H1 (cell line): Measurements from ENCODE around the gene FIS1. TPM values are rescaled to one million over a fixed set of nuclear protein-coding genes. Genes with fewer than 3 reads are reported as not detected.
"Not testable (repeated sequence)": the region's sequence is repeated elsewhere in the genome, so short reads cannot be mapped to it uniquely, and the experiment has no call there.

Experiments
- CTCF ChIA-PET: fragments of 300-600 bp; sonication (Branson Sonifier 250); formaldehyde crosslinking; loops from one replicate; lab custom pipeline; 2021; ENCODE audit not compliant: partially characterized antibody; lab: Charles Lee
- POLR2A ChIA-PET: fragments of 300-600 bp; sonication (Branson Sonifier 250); formaldehyde crosslinking; loops from one replicate; lab custom pipeline; 2021; ENCODE audit warnings: inconsistent platforms; ENCODE audit not compliant: partially characterized antibody; lab: Charles Lee
- DNase-seq, 2 experiments: peaks; one replicate each; pipeline versions ENCODE4 v3.0.0 to v3.0.0-alpha.2; 2010 to 2022; ENCODE audit warnings: low spot score in 2 of 2, low read depth in 1 of 2, mixed read lengths in 1 of 2
- FAIRE-seq: peaks from 2 replicates; lab custom pipeline; 2011; peaks lifted over from hg19 to GRCh38; lab: Jason Lieb, UNC
- H2AFZ ChIP-seq: 2 replicates; pipeline ENCODE4 v1.8.1; 2012; ENCODE audit warnings: low read length, inconsistent platforms
- H2AK5ac ChIP-seq: 2 replicates; pipeline ENCODE4 v1.6.1; 2013; ENCODE audit warnings: low read depth, low read length
- H2BK120ac ChIP-seq: replicated peaks from 2 replicates; pipeline ENCODE3; 2013; ENCODE audit warnings: low read depth, low read length, inconsistent platforms
- H2BK12ac ChIP-seq: 2 replicates; pipeline ENCODE4 v1.6.1; 2013; ENCODE audit warnings: low read depth, low read length
- H2BK15ac ChIP-seq: 2 replicates; pipeline ENCODE4 v1.6.1; 2013; ENCODE audit warnings: low read length
- H2BK20ac ChIP-seq: 2 replicates; pipeline ENCODE4 v1.6.1; 2013; ENCODE audit warnings: low read length
- H2BK5ac ChIP-seq: 2 replicates; pipeline ENCODE4 v1.6.1; 2013; ENCODE audit warnings: low read depth, low read length
- H3K14ac ChIP-seq: 2 replicates; pipeline ENCODE4 v1.6.1; 2013; ENCODE audit warnings: inconsistent platforms; ENCODE audit not compliant: insufficient read length
- H3K18ac ChIP-seq: 2 replicates; pipeline ENCODE4 v1.6.1; 2013; ENCODE audit warnings: low read length; ENCODE audit errors: extremely low read depth
- H3K23ac ChIP-seq: 2 replicates; pipeline ENCODE4 v1.6.1; 2013; ENCODE audit warnings: inconsistent platforms; ENCODE audit not compliant: insufficient read length
- H3K23me2 ChIP-seq: 2 replicates; pipeline ENCODE4 v1.6.1; 2013; ENCODE audit warnings: low read depth, low read length
- H3K27ac ChIP-seq: 2 replicates; pipeline ENCODE4 v1.6.1; 2011; ENCODE audit warnings: low read depth, low read length, inconsistent platforms
- H3K27me3 ChIP-seq, 4 experiments: replicated peaks in 1 of 4; 1 replicate in 1 of 4; 2 replicates in 3 of 4; pipeline versions ENCODE4 v1.6.1 to v1.8.1; 2011 to 2013; ENCODE audit warnings: low read length in 3 of 4, mild to moderate bottlenecking in 3 of 4, inconsistent platforms in 2 of 4, mixed read lengths in 2 of 4, moderate library complexity in 1 of 4; ENCODE audit not compliant: control insufficient read depth in 3 of 4, insufficient read depth in 3 of 4; ENCODE audit errors: extremely low read depth in 1 of 4
- H3K36me3 ChIP-seq, 4 experiments: 2 replicates each; pipeline versions ENCODE4 v1.6.1 to v1.8.1; 2011 to 2013; ENCODE audit warnings: mild to moderate bottlenecking in 4 of 4, low read length in 3 of 4, moderate library complexity in 2 of 4, control low read depth in 1 of 4, inconsistent platforms in 1 of 4; ENCODE audit not compliant: insufficient read depth in 4 of 4, control insufficient read depth in 2 of 4
- H3K4ac ChIP-seq: replicated peaks from 2 replicates; pipeline ENCODE3; 2013; ENCODE audit warnings: low read length, low read depth, mixed read lengths, inconsistent platforms; ENCODE audit not compliant: insufficient read length
- H3K4me1 ChIP-seq, 4 experiments: replicated peaks in 1 of 4; 1 replicate in 1 of 4; 2 replicates in 3 of 4; pipeline versions ENCODE4 v1.6.1 to v1.8.1; 2011 to 2013; ENCODE audit warnings: low read length in 3 of 4, inconsistent platforms in 2 of 4, mixed read lengths in 1 of 4; ENCODE audit not compliant: insufficient read depth in 4 of 4, control insufficient read depth in 3 of 4
- H3K4me2 ChIP-seq, 2 experiments: 2 replicates each; pipeline versions ENCODE4 v1.6.1 to v1.8.1; 2011 to 2013; ENCODE audit warnings: low read depth in 2 of 2, low read length in 2 of 2, control low read depth in 1 of 2, inconsistent platforms in 1 of 2, mild to moderate bottlenecking in 1 of 2; ENCODE audit not compliant: insufficient read depth in 1 of 2
- H3K4me3 ChIP-seq, 4 experiments: fragments of 200-600, 300-600 bp in 1 of 4; sonication (generic), shearing (Covaris generic), sonication (Bioruptor Twin) in 1 of 4; 2 replicates each; pipeline versions ENCODE4 v1.5.1 to v1.8.1; 2011 to 2016; ENCODE audit warnings: low read length in 4 of 4, low read depth in 3 of 4, control low read depth in 2 of 4, inconsistent platforms in 2 of 4, mild to moderate bottlenecking in 2 of 4, mixed read lengths in 1 of 4, moderate library complexity in 1 of 4; ENCODE audit not compliant: insufficient read depth in 2 of 4; ENCODE audit errors: extremely low read depth in 1 of 4
- H3K56ac ChIP-seq: replicated peaks from 2 replicates; pipeline ENCODE3; 2013; ENCODE audit warnings: low read depth, mild to moderate bottlenecking, mixed read lengths, low read length, inconsistent platforms; ENCODE audit not compliant: insufficient read length
- H3K79me1 ChIP-seq: 2 replicates; pipeline ENCODE4 v1.6.1; 2013; ENCODE audit warnings: low read depth, low read length, control low read depth
- H3K79me2 ChIP-seq, 2 experiments: 2 replicates each; pipeline versions ENCODE4 v1.6.1 to v1.8.1; 2012 to 2013; ENCODE audit warnings: low read length in 2 of 2, mild to moderate bottlenecking in 2 of 2, inconsistent platforms in 1 of 2; ENCODE audit not compliant: insufficient read depth in 2 of 2, control insufficient read depth in 1 of 2
- H3K9ac ChIP-seq, 4 experiments: replicated peaks in 1 of 4; 1 replicate in 1 of 4; 2 replicates in 3 of 4; pipeline versions ENCODE4 v1.6.1 to v1.8.1; 2011 to 2013; ENCODE audit warnings: low read depth in 3 of 4, low read length in 3 of 4, control low read depth in 2 of 4, mild to moderate bottlenecking in 2 of 4, moderate library complexity in 2 of 4, inconsistent platforms in 1 of 4; ENCODE audit errors: extremely low read depth in 1 of 4
- H3K9me3 ChIP-seq, 2 experiments: 2 replicates each; pipeline versions ENCODE4 v1.6.1 to v1.8.1; 2012 to 2013; ENCODE audit warnings: mild to moderate bottlenecking in 2 of 2, moderate library complexity in 2 of 2, control low read depth in 1 of 2, inconsistent platforms in 1 of 2, low read depth in 1 of 2, low read length in 1 of 2, mixed read lengths in 1 of 2; ENCODE audit not compliant: insufficient read depth in 2 of 2
- H4K20me1 ChIP-seq, 2 experiments: replicated peaks in 1 of 2; 2 replicates each; pipeline versions ENCODE3 to v1.8.1; 2011 to 2013; ENCODE audit warnings: inconsistent platforms in 2 of 2, low read length in 2 of 2, mild to moderate bottlenecking in 1 of 2; ENCODE audit not compliant: insufficient read depth in 2 of 2, control insufficient read depth in 1 of 2
- H4K5ac ChIP-seq: 2 replicates; pipeline ENCODE4 v1.6.1; 2013; ENCODE audit warnings: low read length, low read depth, mixed read lengths, inconsistent platforms; ENCODE audit not compliant: insufficient read length
- H4K8ac ChIP-seq: 2 replicates; pipeline ENCODE4 v1.8.0; 2013; ENCODE audit warnings: mild to moderate bottlenecking, moderate library complexity, low read length, inconsistent platforms; ENCODE audit not compliant: insufficient read depth; ENCODE audit errors: extremely low read depth
- H4K91ac ChIP-seq: replicated peaks from 2 replicates; pipeline ENCODE3; 2013; ENCODE audit warnings: low read length, mixed read lengths, inconsistent platforms; ENCODE audit not compliant: insufficient read length
- WGBS, 2 experiments: shearing (Covaris generic) in 1 of 2; methylation state at CpG; one replicate each; pipeline versions ENCODE4 v1.1.6 to v1.1.7; 2013 to 2015; ENCODE audit warnings: low lambda C conversion rate in 2 of 2, mixed read lengths in 2 of 2, inconsistent platforms in 1 of 2, low coverage in 1 of 2, missing lambda C conversion rate in 1 of 2; ENCODE audit not compliant: insufficient replicate concordance in 2 of 2, insufficient coverage in 1 of 2, insufficient read length in 1 of 2; ENCODE audit errors: extremely low coverage in 1 of 2, missing lambda C conversion rate in 1 of 2; 5-methylcytosine and 5-hydroxymethylcytosine counted together
- polyA plus RNA-seq, 7 experiments: library from polyadenylated mRNA; depleted of rRNA in 3 of 7; stranded (reverse) in 5 of 7; unstranded in 2 of 7; fragments of >200 nt in 5 of 7; fragments of 200-250 nt in 2 of 7; gene quantifications; 1 replicate in 5 of 7; 2 replicates in 1 of 7; 4 replicates in 1 of 7; pipeline versions ENCODE4 v1.2.1 to v1.2.3, GENCODE V29; 2011 to 2013; ENCODE audit warnings: missing spikeins in 2 of 7, mixed read lengths in 2 of 7
- total RNA-seq: library from RNA; stranded (reverse); fragmentation: NEBNext Ultra II Directional; extraction: Animal tissue kit (Norgen Biotek cat#: 25700); gene quantifications from 2 replicates; pipeline ENCODE4 v1.2.1, GENCODE V29; 2021

Gene FIS1
- total and polyA plus RNA-seq, 2 of the 8 experiments (the other 6 are each of a cell fraction or from before 2014, with no cell fraction given), result 128 to 195 TPM

- not testable (repeated sequence) for H2BK20ac ChIP-seq, H3K79me2 ChIP-seq, H3K4me2 ChIP-seq, H3K18ac ChIP-seq, DNase-seq, H3K27ac ChIP-seq, H3K4me3 ChIP-seq, H3K9ac ChIP-seq, H3K4ac ChIP-seq, H4K5ac ChIP-seq, H2BK15ac ChIP-seq, H4K8ac ChIP-seq, H3K79me1 ChIP-seq, H4K20me1 ChIP-seq, H3K4me1 ChIP-seq, H2BK120ac ChIP-seq, H4K91ac ChIP-seq, H3K56ac ChIP-seq, H3K23ac ChIP-seq, FAIRE-seq, H2BK5ac ChIP-seq, H3K9me3 ChIP-seq, H2AFZ ChIP-seq, H3K14ac ChIP-seq, H3K27me3 ChIP-seq, H3K23me2 ChIP-seq, H2BK12ac ChIP-seq, H2AK5ac ChIP-seq
- H3K36me3 ChIP-seq, result peaks cover 7 to 24% (median 15%) of the 10 kb centered on the region in 4 experiments; a peak in 6 of 8 replicates
- ChIA-PET CTCF (interaction anchor here (0.7 to 7.2 kb wide), 10 partner anchors 11 to 590 kb away, joined by 3 to 51 read pairs (median 26); partner anchors contain the start of genes CLDN15, FIS1, PLOD3 and ZNHIT1), POLR2A (interaction anchor here (0.6 to 5.8 kb wide), 9 partner anchors 10 to 330 kb away, joined by 3 to 42 read pairs (median 4); partner anchors contain the start of genes PLOD3 and ZNHIT1)
- 86% methylated on average over 8 of the region's 8 CpGs; no CpG with 5 or more reads in 1 of the 2 experiments for WGBS, 2 experiments
Measured at GRCh38 chr7:101280912-101281311, 36.0 kb upstream of the FIS1 start.
